Heart right ventricle (tissue), 16 donors: ENCODE results near the gene NAALADL2. TPM values are rescaled to one million over a fixed set of nuclear protein-coding genes. Genes with fewer than 3 reads are reported as not detected.

Experiments used
- ATAC-seq, 8 donors: fragments of 200-7000 bp; cut with Tn5 transposase; one replicate each; pipeline ENCODE4 v1.9.1; 2020; ENCODE audit warnings: mild to moderate bottlenecking in 8 of 8, moderate library complexity in 8 of 8, moderate number of reproducible peaks in 1 of 8
- DNase-seq, 2 donors: peaks; one replicate each; pipeline ENCODE4 v3.0.0-alpha.2; 2020
- H3K27ac ChIP-seq, 10 donors: fragments of 200-600 bp; sonication (generic) in 2 of 10; one replicate each; pipeline versions ENCODE4 v1.5.0 to v1.8.0; 2020 to 2022; ENCODE audit warnings: mild to moderate bottlenecking in 3 of 10
- H3K27me3 ChIP-seq, 7 donors: fragments of 200-600 bp; one replicate each; pipeline ENCODE4 v1.8.0; 2021 to 2022; ENCODE audit warnings: mild to moderate bottlenecking in 2 of 7
- H3K36me3 ChIP-seq, 9 donors: fragments of 200-600 bp; sonication (generic) in 1 of 9; one replicate each; pipeline versions ENCODE4 v1.5.0 to v1.8.0; 2020 to 2022; ENCODE audit warnings: mild to moderate bottlenecking in 2 of 9
- H3K4me1 ChIP-seq, 9 donors: fragments of 200-600 bp; sonication (generic) in 1 of 9; one replicate each; pipeline versions ENCODE4 v1.5.0 to v1.8.0; 2020 to 2022; ENCODE audit warnings: mild to moderate bottlenecking in 4 of 9
- H3K4me3 ChIP-seq, 10 donors: fragments of 200-600 bp; sonication (generic) in 2 of 10; one replicate each; pipeline versions ENCODE4 v1.5.0 to v1.8.0; 2020 to 2022; ENCODE audit warnings: mild to moderate bottlenecking in 7 of 10, moderate library complexity in 2 of 10
- H3K9me3 ChIP-seq, 11 donors: fragments of 200-600 bp in 10 of 11; sonication (generic) in 2 of 11; one replicate each; pipeline versions ENCODE4 v1.5.0 to v1.8.0; 2013 to 2022; ENCODE audit warnings: mild to moderate bottlenecking in 2 of 11, control low read depth in 1 of 11, moderate library complexity in 1 of 11
- CTCF ChIP-seq, 9 donors: fragments of 200-600 bp; sonication (generic) in 2 of 9; IDR thresholded peaks; one replicate each; pipeline versions ENCODE4 v1.5.0 to v1.8.0; 2021 to 2022; ENCODE audit warnings: antibody characterized with exemption in 9 of 9, mild to moderate bottlenecking in 5 of 9, moderate library complexity in 1 of 9
- WGBS, 2 donors: extraction: QIAGEN DNeasy Blood & Tissue Kit; methylation state at CpG; one replicate each; pipeline ENCODE4 v1.1.7; 2013; ENCODE audit warnings: inconsistent platforms in 1 of 2; 5-methylcytosine and 5-hydroxymethylcytosine counted together
- intact Hi-C, 10 donors: fragments of 100-400 bp; cut with DNase I; formaldehyde crosslinking; loops; one replicate each; pipeline versions ENCODE4 v1.11.1 to v1.14.2; 2022
- polyA plus RNA-seq, 2 donors: library from polyadenylated mRNA; stranded (reverse); fragments of 200-250 nt; gene quantifications; one replicate each; pipeline ENCODE4 v1.2.3, GENCODE V29; 2013
- total RNA-seq, 10 donors: library from RNA; stranded (reverse); fragmentation: NEBNext Ultra II Directional in 3 of 10; extraction: Animal tissue kit (Norgen Biotek cat#: 25700) in 3 of 10; gene quantifications; one replicate each; pipeline versions ENCODE4 v1.2.1 to v1.2.4, GENCODE V29; 2021 to 2023
- donor health status: Arrhythmogenic right ventricular cardiomyopathy.
- donor health status: ischemic (EF 13 %, LVEDD 7.1; RV severe dilation, severe dysfunction).
- donor health status: healthy with polysubstance abuse.
- donor health status: DM: no; HTN: yes; CAD: no.
- donor health status: DM: no; HTN: no; CAD: no.
- donor health status: ischemic (EF 25% LVEDD 6.9; RV normal size, moderate dysfunction).
- donor health status: ischemic (EF 25% LVEDD 5.7; RV mildly dilated, moderate dysfunction).
- donor health status: healthy.
- donor health status: DM: yes; HTN: yes; CAD: no.
- donor health status: Ischemic cardiomyopathy.
- donor health status: ischemic (EF 35%, LVEDD 5.7; RV mildly dilated, moderate dysfunction).
- donor health status: nonischemic (EF 11% LVEDD 7.7; RV severe dilation, severe dysfunction).
- donor health status: DM: yes; HTN: yes; CAD: no.
- donor health status: PGD.
- donor health status: ischemic (EF 29% LVEDD 5.4; RV normal size, mild dysfunction).
- donor health status: nonischemic (EF 23%, LVEDD 6.1; RV moderate dilation, normal function).

Gene NAALADL2
- total and polyA plus RNA-seq, 12 donors: 0.36 to 11.9 (median 5.2) TPM

- no peaks in the 10 kb centered on the region for H3K36me3 ChIP-seq
- no peaks in the 10 kb centered on the region for H3K27me3 ChIP-seq
- 67 to 84% methylated on average over 3 of the region's 3 CpGs for WGBS, 2 donors
- H3K4me3 ChIP-seq: no peak overlapping the region
- DNase-seq (no peak), ATAC-seq (no peak)
- no peaks in the 10 kb centered on the region for H3K4me1 ChIP-seq
- intact Hi-C loops: no loop called here
- H3K27ac ChIP-seq: no peak overlapping the region
- no peaks in the 10 kb centered on the region for H3K9me3 ChIP-seq
- no peak for TF ChIP-seq CTCF (IDR thresholded peaks at IDR 0.05)
These were observed 387.1 kb downstream of the NAALADL2 start for GRCh38 chr3:175246234-175246633.

- intact Hi-C loops: no loop called here
- Histone ChIP-seq H3K4me1 (no peaks in the 10 kb centered on the region), H3K27ac (no peak overlapping the region), H3K27me3 (no peaks in the 10 kb centered on the region), H3K9me3 (no peaks in the 10 kb centered on the region), H3K36me3 (no peaks in the 10 kb centered on the region), H3K4me3 (no peak overlapping the region)
- DNase-seq (no peak), ATAC-seq (no peak)
- TF ChIP-seq CTCF (IDR thresholded peaks at IDR 0.05): no peak
- WGBS, 2 donors: 33 to 72% methylated on average over 1 of the region's 1 CpG
These were observed 387.6 kb downstream of the NAALADL2 start for GRCh38 chr3:175246766-175247165.

GRCh38 chr3:175247629-175248028, 388.5 kb downstream of the NAALADL2 start:
- no peak for DNase-seq
- no peak overlapping the region for H3K27ac ChIP-seq
- intact Hi-C loops: no loop called here
- no peak for TF ChIP-seq CTCF (IDR thresholded peaks at IDR 0.05)
- no peaks in the 10 kb centered on the region for H3K27me3 ChIP-seq
- no peaks in the 10 kb centered on the region for H3K9me3 ChIP-seq
- no peaks in the 10 kb centered on the region for H3K4me1 ChIP-seq
- ATAC-seq: no peak
- WGBS, 2 donors: 94 to 97% methylated on average over 1 of the region's 1 CpG
- H3K36me3 ChIP-seq: no peaks in the 10 kb centered on the region
- H3K4me3 ChIP-seq: no peak overlapping the region

GRCh38 chr3:175248832-175249231, 389.7 kb downstream of the NAALADL2 start:
- Histone ChIP-seq H3K27ac (no peak overlapping the region), H3K9me3 (no peaks in the 10 kb centered on the region), H3K4me3 (no peak overlapping the region), H3K36me3 (no peaks in the 10 kb centered on the region), H3K4me1 (no peaks in the 10 kb centered on the region), H3K27me3 (no peaks in the 10 kb centered on the region)
- no peak for DNase-seq
- TF ChIP-seq CTCF (IDR thresholded peaks at IDR 0.05): no peak
- 97 to 99% methylated on average over 2 of the region's 2 CpGs for WGBS, 2 donors
- intact Hi-C loops: no loop called here
- no peak for ATAC-seq

GRCh38 chr3:175255698-175256097, 396.6 kb downstream of the NAALADL2 start:
- Histone ChIP-seq H3K4me1 (no peaks in the 10 kb centered on the region), H3K27ac (no peak overlapping the region), H3K36me3 (no peaks in the 10 kb centered on the region), H3K4me3 (no peak overlapping the region), H3K9me3 (no peaks in the 10 kb centered on the region), H3K27me3 (no peaks in the 10 kb centered on the region)
- WGBS, 2 donors: 59 to 68% methylated on average over 1 of the region's 1 CpG
- DNase-seq (no peak), ATAC-seq (peak in 5 of 8 donors; percentile 46 to 84 (median 77))
- TF ChIP-seq CTCF (IDR thresholded peaks at IDR 0.05): no peak
- intact Hi-C loops: no loop called here
